HG02840 (cell line): ENCODE data around the gene PSMD1.

ENCODE experiments used
- ATAC-seq: cut with Tn5 transposase; IDR thresholded peaks from one replicate; pipeline ENCODE4 v1.9.1; 2021; ENCODE audit warnings: mild to moderate bottlenecking, moderate library complexity, moderate number of reproducible peaks; ENCODE audit not compliant: unreplicated experiment, low FRiP score

PSMD1 gene

GRCh38 chr2:231034291-231034882 lies 22.3 kb upstream of the PSMD1 start:
- ATAC-seq, result no peak

- no peak for ATAC-seq
These were observed 20.5 kb upstream of the PSMD1 start for GRCh38 chr2:231036131-231036530.

DNA sequence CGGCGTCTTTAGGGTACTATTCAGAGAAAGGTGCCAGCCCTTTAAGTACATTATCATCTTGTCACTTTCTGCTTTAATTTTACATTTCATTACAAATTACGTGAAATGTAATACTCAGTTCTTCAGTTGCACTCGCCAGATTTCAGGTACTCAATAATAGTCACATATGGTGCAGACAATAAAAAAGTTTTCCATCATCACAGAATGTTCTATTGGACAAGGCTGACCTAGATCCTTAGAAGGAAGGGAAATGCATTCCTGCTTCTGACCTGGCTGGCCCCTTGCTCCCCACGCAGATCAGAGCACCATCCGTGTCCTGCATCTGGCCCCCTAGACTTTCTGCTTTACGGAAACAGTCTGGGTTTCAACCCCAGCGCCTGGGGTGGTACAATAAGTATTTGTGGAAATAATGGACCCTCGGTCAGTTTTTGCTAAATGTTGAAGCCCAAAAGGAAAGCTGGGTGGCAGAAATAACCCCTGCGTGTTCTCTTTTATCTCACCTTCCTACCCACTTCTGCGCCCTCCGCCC lies 20.0 kb upstream of the PSMD1 start:
- no peak for ATAC-seq

DNA sequence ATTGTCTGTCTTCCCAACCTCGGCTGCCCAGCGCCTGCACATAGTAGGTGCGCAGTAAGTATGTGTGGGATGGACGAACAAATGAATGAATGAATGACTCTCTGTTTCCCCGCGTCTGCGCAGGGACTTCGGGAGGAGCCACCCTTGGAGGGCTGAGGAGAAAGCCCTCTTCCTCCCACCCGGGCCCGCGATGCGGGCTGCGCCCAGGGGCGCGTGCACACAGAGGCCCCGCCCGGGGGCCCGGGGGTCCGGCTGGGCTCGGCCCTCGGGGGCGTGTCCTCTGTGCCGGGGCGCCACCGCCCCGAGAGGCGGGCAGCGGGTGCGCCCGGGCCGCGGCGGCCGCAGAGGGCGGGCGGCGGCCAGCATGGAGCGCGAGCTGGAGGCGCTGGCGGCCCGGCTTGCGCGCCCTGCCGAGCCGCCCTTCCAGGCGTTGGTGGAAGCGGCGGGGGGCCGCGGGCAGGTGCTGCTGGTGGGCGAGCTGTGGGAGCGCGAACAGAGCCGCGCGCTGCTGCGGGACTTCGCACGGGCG lies 19.4 kb upstream of the PSMD1 start, which contains the start of gene C2orf72:
Gene C2orf72 (plus strand): TSS at position 322 of the 529 bp plus-strand sequence. CDS start 43 bp downstream, at position 365.
- no peak for ATAC-seq

DNA sequence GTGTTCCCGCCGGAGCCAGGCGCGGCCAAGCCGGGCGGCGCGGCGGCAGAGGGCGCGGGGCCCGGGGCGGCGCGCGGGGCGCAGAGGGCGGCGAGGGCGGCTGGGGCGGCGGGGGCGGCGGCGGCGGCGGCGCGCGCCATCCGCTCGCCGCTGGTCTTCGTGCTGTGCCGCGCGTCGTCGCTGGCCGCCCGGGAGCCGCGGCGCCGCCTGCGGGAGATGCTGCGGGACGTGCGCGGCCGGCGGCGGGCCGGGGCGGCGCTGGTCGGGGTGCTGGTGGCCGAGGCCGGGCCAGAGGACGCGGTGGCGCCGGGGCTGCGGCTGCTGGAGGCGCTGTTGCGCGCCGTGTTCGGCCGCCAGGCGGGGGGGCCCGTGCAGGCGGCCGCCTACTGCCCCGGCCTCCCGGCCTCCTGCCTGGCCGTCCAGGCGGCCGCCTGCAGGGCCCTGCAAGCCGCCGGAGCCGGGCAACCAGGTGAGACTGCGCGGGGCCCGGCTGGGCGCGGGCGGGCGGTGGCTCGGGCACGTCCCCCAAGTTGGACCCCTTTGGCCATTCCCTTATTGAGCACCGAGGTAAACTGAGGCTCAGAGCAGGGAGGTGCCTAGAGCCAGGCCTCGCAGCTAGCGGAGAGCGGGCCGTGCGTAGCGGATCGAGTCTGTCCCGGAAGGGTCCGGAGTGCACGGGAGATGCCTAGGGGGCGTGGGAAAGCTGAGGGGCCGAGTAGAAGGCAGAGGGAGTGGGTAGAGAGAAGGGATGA lies 18.8 kb upstream of the PSMD1 start:
- ATAC-seq, result no peak

- ATAC-seq, result no peak
These were observed 18.0 kb upstream of the PSMD1 start for GRCh38 chr2:231038483-231039293.

- ATAC-seq, result no peak
These were observed 17.4 kb upstream of the PSMD1 start for GRCh38 chr2:231039294-231039664.

- ATAC-seq, result no peak
These were observed 16.8 kb upstream of the PSMD1 start for GRCh38 chr2:231039821-231040364.

GRCh38 chr2:231041061-231041689 lies 15.5 kb upstream of the PSMD1 start:
- no peak for ATAC-seq

GRCh38 chr2:231043796-231044195 lies 12.9 kb upstream of the PSMD1 start:
- no peak for ATAC-seq

DNA sequence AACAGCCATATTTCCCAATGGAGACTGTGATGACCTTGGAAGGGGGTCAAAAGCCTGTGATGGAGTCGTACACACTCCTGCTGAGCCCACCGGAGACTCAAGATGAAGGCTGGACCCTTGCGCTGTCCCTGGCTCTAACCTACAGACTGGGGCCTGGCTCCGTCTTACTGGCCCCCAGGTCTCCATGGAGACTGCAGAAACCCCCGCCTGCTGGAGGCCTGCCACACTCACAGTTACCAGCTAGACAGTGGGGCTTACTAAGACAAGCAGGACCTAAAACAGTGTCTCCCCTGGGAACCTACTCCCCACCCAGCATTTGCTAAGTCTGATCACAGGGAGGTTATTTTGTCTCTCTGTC lies 9.8 kb upstream of the PSMD1 start:
- ATAC-seq, result no peak

- no peak for ATAC-seq
These were observed 9.3 kb upstream of the PSMD1 start for GRCh38 chr2:231047274-231047922.

DNA sequence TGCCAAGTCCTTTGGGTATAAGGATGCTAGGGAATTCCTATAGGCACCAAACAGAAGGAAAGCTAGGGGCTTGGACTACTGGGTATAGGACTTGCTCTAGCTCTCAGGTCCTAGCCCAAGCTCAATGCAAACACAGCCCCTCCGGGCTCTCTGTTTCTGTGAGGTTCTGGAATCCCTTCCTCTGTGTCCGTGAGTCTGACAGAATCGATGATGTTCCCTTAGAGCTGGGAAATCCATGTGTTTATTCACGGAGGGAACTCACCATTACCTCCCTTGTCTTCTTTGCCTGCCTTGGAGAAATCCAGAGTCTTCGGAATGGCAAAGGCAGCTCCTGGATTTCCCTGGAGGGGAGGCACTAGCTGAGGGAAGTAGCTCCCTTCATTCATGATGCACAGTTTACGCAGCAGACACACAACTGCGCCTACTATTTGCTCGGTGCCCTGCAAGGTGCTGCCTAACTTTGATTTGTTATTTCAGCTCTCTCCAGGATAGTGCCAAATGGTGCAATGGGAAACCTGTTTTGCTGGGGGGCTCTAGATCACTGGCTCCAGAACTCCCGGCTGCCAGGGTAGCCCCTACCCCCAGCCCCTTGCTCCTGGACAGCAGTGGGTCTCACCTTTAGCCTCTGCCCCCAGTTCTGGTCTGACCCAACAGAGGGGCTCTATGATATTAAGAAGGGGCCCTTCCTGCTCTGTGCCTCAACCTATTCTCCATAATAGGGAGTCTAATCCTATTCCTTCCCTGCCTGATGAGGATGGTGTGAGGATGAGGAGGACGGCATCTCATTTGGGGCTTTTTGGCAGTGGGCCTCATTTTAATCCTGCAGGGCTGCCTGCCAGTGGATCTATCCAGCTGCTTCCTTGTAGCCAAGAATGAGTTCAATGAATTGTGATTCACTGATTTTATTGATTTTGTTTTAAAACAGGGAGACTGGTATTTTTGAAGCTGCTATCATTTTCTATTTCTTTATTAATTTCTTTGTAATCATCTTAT lies 8.4 kb upstream of the PSMD1 start:
- no peak for ATAC-seq

DNA sequence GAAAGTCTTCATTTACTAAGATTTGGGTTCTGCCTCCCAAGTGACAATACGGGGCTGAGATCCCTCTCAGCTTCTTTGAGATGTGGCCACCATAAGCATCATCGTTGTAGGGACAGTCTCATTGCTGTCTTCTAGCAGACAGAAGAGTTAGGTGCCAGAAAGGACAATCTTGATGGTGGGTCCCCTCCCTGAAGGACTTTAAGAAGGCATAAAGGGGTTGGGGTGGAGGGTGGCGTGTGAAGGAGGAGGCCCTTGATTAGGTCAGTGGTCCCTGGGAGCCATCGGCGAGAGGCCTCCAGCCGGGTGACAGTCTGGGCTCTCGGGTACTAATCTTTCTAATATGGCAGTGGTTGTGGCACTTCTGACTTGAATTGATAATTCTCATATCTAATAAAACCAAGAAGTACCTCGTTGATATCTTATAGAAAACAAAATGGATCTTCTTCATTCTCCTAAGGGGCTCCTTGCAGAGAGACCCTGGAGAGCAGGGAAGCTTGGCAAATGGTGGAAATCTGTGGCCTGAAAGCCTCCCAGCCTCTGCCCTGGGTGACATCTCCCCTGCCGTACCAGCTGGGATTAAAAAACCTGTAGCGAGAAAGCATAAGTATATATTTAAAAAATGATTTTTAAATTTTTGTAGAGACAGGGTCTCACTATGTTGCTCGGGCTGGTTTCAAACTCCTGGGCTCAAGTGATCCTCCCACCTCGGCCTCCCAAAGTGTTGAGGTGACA lies 7.2 kb upstream of the PSMD1 start:
- no peak for ATAC-seq

- ATAC-seq, result no peak
These were observed 6.4 kb upstream of the PSMD1 start for GRCh38 chr2:231050018-231050901.

- ATAC-seq, result no peak
These were observed 5.6 kb upstream of the PSMD1 start for GRCh38 chr2:231051116-231051515.
